GM18505 (cell line): ENCODE results near the gene LRP6.

Experiments used
- ATAC-seq: cut with Tn5 transposase; IDR thresholded peaks from one replicate; pipeline ENCODE4 v1.9.1; 2021; ENCODE audit not compliant: unreplicated experiment
- POLR2A ChIP-seq: IDR thresholded peaks from 4 replicates; pipeline ENCODE4 v1.6.1; 2011; ENCODE audit warnings: borderline replicate concordance; ENCODE audit not compliant: insufficient read depth, insufficient read length; ENCODE audit errors: extremely low read depth

LRP6 gene

DNA sequence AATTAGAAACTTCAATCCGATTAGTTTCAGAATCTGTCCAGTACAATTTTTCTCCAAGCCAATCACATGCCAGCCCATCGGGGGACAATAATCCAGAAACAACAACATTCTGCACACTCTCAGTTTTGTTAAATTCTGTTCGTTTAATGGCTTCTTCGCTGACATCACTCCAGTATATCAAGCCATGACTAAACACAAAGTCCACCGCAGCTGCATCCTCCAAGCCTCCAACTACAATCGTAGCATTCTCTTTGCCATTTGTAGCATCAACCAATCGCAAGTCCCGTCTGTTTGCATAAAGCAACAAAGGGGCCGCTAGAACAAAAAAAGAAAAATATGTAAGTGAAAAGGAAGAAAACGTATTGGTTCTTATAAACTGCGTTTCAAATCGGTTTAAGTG, 22.5 kb downstream of the LRP6 start:
- TF ChIP-seq POLR2A, result no peak
- ATAC-seq, result no peak

DNA sequence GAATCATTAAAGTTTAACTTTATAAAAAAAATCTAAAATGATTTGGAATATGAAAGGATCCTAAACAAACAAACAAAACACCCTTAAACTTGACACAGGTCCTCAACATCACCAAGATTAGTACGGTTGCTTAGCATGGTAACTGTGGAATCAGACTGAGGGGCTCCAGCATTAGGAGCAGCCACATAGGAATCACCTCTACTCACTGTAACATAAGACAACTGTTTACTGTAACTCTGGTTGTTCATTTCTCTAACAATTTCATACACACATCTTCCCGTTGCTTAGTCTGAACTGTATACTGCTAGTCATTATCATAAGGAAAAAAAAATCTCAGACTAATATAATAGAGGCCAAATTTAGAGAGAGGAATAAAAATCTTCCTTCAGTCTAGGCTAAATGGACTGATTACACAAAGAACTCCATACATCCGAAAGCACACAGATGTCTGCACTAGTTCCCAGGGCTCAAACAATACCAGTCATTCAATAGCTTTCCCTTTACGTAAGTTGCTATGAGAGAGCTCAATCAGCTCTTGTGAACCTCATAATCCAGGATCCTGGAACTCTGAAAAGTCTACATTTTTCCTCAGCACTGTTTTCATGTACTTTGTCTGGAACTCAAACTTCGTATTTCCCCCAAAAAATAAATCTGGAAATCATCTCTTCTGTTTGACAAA, 26.0 kb downstream of the LRP6 start:
- ATAC-seq, result no peak
- TF ChIP-seq POLR2A, result no peak

DNA sequence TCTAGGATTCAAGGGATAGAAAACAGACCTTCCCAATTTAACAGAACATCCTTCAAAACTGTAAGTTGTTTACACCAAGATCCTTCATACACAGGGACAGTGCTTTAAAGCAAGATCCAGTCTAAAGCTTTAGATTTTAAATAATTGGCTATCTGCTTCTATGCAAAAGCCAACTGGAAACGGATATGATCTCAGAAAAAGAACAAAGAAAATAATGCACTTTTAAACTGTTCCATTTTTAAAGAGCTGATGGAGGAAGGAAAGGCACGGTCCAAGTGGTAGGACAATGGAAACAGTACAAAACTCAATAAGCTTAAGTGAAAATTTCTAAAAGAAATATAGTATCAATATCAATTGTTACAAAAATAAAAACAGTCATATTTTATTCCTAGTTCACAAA, 27.7 kb downstream of the LRP6 start:
- no peak for ATAC-seq
- no peak for TF ChIP-seq POLR2A

DNA sequence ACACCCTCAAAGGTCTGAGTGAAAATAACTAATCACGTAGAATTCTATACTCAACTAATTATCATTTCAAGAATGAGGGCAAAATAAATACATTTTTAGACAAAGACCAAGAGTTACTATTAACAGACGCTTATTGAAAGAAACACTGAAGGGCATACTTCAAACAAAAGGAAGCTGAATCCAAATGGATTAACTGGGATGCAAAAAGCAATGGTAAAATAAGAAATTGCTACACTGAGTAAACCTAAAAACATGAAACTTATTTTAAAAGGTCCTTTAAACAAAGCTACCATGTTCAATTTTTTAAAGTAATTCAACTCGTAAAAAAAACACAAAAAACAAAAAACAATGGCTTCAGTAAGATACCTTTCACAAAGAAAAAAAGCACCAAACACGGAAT, 28.2 kb downstream of the LRP6 start:
- ATAC-seq, result no peak
- TF ChIP-seq POLR2A, result no peak

DNA sequence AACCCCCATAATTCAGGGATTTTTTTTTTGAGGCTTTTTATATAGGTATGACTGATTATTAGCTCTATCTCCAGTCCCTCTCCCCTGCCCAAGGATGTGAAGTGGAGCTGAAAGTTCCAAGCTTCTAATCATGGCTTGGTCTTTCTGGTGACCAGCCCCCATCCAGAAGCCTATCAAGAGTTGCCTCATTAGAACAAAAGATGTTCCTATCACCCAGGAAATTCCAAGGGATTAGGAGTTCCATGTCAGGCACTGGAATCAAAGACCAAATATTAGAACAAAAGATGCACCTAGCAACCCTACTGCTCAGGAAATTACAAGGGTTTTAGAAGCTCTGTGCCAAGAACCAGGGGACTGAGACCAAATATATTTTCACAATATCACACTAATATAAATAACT, 29.9 kb downstream of the LRP6 start:
- ATAC-seq, result no peak

DNA sequence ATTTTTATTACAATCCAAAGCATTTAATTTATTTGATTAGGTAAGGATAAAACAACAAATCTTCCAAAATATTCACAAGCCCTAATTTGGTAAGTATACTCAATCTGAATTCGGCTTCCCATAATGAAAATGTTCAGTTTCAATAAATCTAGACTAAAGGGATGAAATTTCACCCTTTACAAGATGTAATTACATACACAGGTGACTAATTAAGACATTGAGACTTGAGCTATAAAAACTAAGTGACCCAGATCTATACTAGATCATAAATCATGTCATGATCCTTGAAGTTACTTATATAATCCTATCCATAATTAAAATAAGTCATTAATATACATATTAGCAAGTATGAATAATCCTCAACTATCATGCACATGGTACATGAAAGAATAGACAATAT, 36.6 kb downstream of the LRP6 start:
- TF ChIP-seq POLR2A, result no peak
- ATAC-seq, result no peak

More for the DNA sequence above, 29.9 kb downstream of the LRP6 start:
- no peak for TF ChIP-seq POLR2A

DNA sequence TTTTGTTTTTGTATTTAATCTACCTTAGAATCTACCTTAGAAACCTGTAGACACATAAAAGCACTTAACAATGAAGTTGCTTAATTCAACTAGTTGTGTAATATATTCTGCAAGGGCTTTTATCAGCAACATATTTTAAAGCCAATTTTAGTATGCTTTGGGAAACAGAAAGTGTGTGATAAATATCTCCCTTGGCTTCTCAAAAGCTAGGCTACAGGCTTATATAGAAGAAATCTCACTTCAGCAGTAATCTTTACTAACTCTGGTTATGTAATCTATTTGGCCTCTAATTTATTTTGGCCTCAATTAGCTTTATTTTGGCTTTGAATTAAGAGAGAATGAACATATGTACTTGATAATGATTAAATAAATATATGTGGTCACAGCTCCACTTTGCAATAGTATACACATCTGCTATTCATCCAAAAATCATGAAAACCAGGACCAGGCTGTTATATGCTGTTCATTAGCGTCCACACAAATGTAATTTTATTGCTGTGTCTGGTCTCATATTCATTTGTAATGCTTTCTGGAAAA, 37.2 kb downstream of the LRP6 start:
- no peak for TF ChIP-seq POLR2A
- no peak for ATAC-seq

DNA sequence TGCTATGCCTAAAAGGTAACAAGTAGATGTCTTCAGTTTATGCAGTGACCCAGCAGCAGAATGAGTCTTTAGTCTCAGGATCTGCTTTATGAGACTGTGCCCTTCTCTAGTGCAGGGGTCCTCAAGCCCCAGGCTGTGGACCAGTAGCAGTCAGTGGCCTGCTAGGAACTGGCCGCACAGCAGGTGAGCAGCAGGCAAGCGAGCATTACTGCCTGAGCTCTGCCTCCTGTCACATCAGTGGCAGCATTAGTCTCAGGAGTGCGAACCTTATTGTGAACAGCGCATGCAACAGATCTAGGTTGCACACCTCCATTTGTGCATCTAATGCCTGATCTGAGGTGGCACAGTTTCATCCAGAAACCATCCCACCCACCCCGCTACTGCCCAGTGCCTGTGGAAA, 38.4 kb downstream of the LRP6 start:
- ATAC-seq, result no peak
- TF ChIP-seq POLR2A, result no peak

DNA sequence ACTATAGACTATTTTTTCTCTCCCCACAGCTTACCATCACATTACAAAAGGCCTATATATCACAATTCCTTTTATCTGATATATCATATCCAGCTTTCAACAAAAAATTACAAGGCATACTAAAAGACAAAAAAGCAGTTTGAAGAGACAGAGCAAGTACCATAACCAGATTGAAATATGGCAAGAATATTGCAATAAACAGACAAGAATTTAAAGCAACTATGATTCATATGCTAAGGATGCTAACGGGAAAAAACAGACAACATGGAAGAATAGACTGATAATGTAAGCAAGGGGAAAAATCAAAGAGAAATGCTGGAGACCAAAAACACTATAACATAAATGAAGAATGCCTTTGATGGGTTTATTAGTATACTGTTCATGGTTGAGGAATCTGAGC, 40.7 kb downstream of the LRP6 start:
- ATAC-seq, result no peak
- no peak for TF ChIP-seq POLR2A

DNA sequence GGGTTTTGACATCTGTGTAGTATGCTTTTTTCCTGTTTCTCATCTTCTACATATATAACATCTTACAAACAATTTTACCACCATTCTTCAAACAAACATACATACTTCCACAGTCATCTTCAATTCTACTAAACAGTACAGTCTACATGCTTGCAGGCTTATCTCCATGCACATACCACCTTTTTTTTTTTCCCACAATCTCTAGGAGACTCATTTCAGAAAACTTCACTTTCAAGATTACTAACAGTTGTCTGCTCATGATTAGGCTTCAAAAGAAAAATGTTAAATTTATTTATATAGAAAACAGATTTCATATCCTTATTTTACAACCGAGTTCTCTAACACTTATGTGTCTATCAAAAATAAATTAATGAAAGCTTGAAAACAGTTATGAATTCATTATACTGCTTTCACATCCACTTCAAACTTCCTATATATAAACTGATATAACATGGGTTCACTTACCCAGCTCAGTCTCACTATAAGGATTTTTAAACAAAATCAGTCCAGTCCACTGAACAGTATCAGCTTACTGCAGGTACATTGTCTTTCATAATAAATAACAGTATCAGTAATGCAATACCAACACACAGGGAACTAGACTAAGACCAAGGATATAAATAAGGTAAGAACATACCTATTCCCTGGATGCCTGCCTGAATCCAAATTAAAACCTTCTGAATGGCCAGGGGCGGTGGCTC, 42.5 kb downstream of the LRP6 start:
- no peak for ATAC-seq
- no peak for TF ChIP-seq POLR2A

DNA sequence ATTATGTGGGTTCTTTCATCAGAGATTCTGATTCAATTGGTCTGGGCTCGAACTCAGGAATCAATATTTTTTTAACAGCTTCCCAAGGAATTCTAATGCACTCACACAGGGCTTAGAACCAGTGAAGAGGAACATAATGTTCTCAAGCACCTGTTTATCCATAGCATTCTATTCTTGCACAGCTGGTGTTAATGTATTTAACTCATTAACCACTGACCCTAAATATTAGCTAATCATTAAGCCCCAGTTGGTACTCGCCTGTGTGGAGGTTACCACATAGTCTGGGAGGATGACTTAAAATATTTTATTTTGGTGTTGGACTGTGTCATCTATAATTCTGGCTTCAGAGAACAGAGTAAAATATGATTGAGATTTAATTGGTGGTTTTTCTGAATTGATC, 45.3 kb downstream of the LRP6 start:
- no peak for TF ChIP-seq POLR2A
- no peak for ATAC-seq

DNA sequence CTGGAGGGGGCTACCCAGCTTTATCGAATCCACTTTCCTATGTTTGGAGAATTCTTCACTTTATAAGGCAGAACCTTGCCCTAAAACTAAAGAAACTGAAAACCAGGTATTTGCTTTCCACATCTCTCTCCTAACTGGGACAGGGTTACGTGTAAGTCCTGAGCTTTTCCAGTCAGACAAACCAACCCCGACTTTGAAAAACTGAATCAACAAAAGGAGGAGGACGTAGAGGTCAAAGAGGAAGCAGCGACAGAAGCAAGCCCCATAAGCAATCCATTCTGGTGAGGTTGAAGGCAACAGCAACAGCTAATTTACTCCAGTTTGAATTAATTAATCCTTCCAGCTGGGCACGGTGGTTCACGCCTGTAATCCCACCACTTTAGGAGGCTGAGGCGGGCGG, 47.2 kb downstream of the LRP6 start:
- no peak for ATAC-seq
- TF ChIP-seq POLR2A, result no peak

DNA sequence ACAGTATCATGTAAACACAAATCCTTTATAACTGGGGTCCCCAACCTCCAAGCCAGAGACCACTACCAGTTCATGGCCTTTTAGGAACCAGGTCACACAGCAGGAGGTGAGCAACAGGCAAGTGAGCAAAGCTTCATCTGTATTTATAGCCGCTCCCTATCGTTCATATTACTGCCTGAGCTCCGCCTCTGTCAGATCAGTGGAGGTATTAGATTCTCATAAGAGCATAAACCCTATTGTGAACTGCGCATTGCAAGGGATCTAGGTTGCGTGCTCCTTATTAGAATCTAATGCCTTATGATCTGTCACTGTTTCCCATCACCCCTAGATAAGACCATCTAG, 49.9 kb downstream of the LRP6 start:
- TF ChIP-seq POLR2A, result no peak
- ATAC-seq, result no peak

DNA sequence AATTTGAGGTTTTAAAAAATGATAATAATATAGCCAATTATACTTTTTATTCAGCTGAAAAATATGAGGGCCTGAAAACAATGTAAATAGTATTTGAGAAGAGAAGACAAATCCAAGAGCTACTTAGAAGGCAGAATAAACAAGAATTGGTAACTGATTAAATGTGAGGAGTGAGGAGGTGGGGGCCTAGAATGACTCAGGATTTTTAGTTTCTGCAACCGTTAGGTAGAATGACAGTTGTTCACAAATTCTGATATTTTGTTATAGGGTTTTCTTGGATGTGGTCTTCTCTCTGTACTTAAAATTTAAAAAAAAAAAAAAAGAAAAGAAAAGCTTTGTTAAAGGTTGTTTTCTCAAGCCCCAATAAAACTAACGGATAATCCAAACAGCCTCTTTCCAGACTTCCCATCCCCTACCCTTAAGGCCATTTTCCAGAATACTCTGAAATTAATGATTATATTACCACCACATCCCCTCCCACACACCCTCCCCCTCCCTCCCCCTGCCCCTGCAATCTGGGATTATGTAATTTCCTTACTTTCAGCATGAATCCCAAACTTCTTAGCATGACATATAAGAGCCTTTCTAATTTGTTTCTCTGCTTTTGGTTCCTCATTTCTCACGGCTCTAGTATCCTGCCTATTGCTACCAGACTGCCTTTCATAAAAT, 50.4 kb downstream of the LRP6 start:
- no peak for ATAC-seq
- TF ChIP-seq POLR2A, result no peak
